NCI-H526 (cell line): ENCODE results near the gene RNF32.
"Not testable (repeated sequence)": the region's sequence is repeated elsewhere in the genome, so short reads cannot be mapped to it uniquely, and the experiment has no call there.

Source experiments
- DNase-seq, 2 experiments: peaks; one replicate each; lab custom pipeline; 2025; lab: John Stamatoyannopoulos, UW

Gene RNF32

GRCh38 chr7:156614434-156615264 is 25.9 kb upstream of the RNF32 start:
- no peak for DNase-seq

GRCh38 chr7:156616269-156617202 is 24.0 kb upstream of the RNF32 start:
- DNase-seq = no peak

- DNase-seq = no peak
Measured at GRCh38 chr7:156617215-156617614, 23.4 kb upstream of the RNF32 start.

- no peak for DNase-seq
Measured at GRCh38 chr7:156618078-156618779, 22.3 kb upstream of the RNF32 start.

- no peak for DNase-seq
Measured at GRCh38 chr7:156618780-156619367, 21.7 kb upstream of the RNF32 start.

GRCh38 chr7:156619488-156620290 is 20.9 kb upstream of the RNF32 start:
- DNase-seq = not testable (repeated sequence)

- no peak for DNase-seq
Measured at GRCh38 chr7:156620291-156620675, 20.3 kb upstream of the RNF32 start.

- no peak for DNase-seq
Measured at GRCh38 chr7:156621652-156622051, 18.9 kb upstream of the RNF32 start.

GRCh38 chr7:156625580-156625979 is 15.0 kb upstream of the RNF32 start:
- DNase-seq = no peak

GRCh38 chr7:156626220-156626895 is 14.2 kb upstream of the RNF32 start:
- no peak for DNase-seq

GRCh38 chr7:156628562-156628961 is 12.0 kb upstream of the RNF32 start:
- DNase-seq = no peak

- DNase-seq = no peak
Measured at GRCh38 chr7:156629873-156630272, 10.7 kb upstream of the RNF32 start.

- no peak for DNase-seq
Measured at GRCh38 chr7:156634117-156634516, 6.5 kb upstream of the RNF32 start.

- no peak for DNase-seq
Measured at GRCh38 chr7:156635529-156636385, 4.8 kb upstream of the RNF32 start.

GRCh38 chr7:156637093-156637492 is 3.5 kb upstream of the RNF32 start:
- not testable (repeated sequence) for DNase-seq

- no peak for DNase-seq
Measured at GRCh38 chr7:156638443-156639077, 2.0 kb upstream of the RNF32 start.

- DNase-seq = no peak
Measured at GRCh38 chr7:156639426-156640256, 933 bp upstream of the RNF32 start.

- DNase-seq = peak in 1 of 2 experiments; percentile 79
Measured at GRCh38 chr7:156640949-156641485, 443 bp downstream of the RNF32 start.
